Iris pigment epithelial cell (primary cell): ENCODE data around the gene TEK.
A peak's percentile ranks its signal among the peaks of the same experiment; 100 is the strongest.
"Not testable (repeated sequence)": the region's sequence is repeated elsewhere in the genome, so short reads cannot be mapped to it uniquely, and the experiment has no call there.

Experiments used
- DNase-seq: peaks from one replicate; pipeline ENCODE4 v3.0.0-alpha.2; 2011; ENCODE audit warnings: low read depth

TEK gene

DNA sequence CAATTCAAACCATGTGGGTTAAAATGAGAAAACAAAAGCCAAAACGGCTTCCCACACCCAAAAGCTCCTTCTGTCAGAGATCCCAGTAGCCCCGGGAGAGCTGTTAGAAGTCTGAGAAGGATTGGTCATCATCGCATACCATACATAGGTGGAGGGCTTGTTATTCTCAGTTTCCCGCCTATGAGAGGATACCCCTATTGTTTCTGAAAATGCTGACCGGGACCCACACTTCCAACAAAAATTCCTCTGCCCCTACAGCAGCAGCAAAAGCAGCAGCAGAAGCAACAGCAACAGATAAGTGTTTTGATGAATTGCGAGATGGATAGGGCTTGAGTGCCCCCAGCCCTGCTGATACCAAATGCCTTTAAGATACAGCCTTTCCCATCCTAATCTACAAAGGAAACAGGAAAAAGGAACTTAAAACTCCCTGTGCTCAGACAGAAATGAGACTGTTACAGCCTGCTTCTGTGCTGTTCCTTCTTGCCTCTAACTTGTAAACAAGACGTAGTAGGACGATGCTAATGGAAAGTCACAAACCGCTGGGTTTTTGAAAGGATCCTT, at the start of gene TEK:
TSS of gene TEK (plus strand) at position 245 of the 561 bp plus-strand sequence. CDS start 366 bp downstream, outside the sequence.
- DNase-seq: peak; percentile 53

GRCh38 chr9:27059412-27059811, 49.6 kb upstream of the TEK start:
- no peak for DNase-seq

DNA sequence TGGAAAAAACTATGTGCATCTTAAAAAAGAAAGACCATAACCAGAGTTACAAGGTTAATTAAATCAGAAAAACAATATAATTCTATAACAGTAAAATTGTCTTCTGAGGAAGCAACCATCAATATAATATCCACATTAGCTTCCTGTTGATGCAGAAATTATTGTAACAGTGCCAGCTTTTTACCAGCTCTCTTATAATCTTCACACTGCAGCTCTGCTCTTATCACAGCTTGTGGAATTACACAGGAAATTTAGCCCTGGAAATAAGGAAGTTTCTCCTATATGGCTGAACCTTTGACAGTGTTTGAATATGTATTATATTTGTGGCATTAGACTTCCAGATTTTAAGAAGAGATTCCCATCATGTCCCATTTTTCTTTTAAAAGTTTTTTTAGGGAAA, 49.1 kb upstream of the TEK start:
- DNase-seq: peak; percentile 14

DNA sequence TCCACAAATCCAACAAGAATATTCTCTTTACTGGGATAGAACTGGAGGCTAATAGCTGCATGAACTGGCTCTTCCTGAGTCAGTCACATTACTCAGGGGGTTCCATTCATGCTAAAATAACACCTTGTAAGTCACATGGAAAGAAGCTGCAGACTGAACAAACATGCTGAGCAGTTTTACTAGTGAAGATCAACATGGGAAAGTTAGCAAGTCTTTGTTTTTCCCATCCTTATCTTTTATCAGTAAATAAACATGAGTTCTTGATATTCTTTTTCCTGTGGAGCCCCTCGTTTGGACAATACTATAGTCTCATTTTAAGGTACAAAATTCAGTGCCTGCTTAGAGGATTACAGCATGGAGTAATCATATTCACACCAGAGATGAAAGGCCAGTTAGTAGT, 43.7 kb upstream of the TEK start:
- no peak for DNase-seq

GRCh38 chr9:27073841-27074728, 34.9 kb upstream of the TEK start:
- peak; percentile 30 for DNase-seq

- no peak for DNase-seq
These were observed 30.3 kb upstream of the TEK start for GRCh38 chr9:27078685-27079084.

DNA sequence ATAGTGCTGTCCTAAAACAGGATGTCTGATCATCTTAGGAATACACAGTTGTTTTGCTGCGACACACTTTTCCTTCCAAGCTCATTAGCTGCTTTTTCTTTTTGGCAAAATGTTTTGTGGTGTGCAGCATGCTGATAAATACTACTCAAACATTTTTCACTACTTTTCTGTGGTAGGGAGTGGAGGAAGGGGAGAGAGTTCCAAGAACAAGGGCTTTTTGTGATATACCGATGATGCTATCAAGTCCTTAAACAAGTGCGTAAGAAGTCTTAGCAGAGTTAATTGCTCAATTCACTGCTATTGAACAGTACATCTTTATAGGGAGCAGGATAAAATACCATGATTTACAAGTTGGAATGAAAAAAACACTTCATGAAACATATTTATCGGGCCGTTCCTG, 23.6 kb upstream of the TEK start:
- DNase-seq: no peak

- peak; percentile 87 for DNase-seq
These were observed 22.0 kb upstream of the TEK start for GRCh38 chr9:27086818-27087680.

- peak; percentile 91 for DNase-seq
These were observed 20.0 kb upstream of the TEK start for GRCh38 chr9:27088981-27089380.

GRCh38 chr9:27089706-27090105, 19.3 kb upstream of the TEK start:
- no peak for DNase-seq

DNA sequence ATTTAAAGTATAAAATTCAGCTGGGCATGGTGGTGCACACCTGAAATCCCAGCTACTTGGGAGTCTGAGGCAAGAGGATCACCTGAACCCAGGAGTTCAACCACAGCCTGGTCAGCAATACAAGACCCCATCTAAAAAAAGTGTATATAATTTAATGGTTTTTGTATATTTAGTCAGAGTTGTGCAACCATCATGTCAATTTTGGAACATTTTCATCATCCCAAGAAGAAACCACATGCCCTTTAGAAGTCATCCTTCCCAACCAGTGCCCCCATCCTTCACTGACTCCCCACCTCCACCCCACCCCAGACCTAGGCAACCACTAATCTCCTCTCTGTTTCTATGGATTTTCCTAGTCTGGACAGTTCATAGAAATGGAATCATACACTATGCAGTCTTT, 18.8 kb upstream of the TEK start:
- peak; percentile 28 for DNase-seq

GRCh38 chr9:27090711-27091110, 18.3 kb upstream of the TEK start:
- peak; percentile 5 for DNase-seq

DNA sequence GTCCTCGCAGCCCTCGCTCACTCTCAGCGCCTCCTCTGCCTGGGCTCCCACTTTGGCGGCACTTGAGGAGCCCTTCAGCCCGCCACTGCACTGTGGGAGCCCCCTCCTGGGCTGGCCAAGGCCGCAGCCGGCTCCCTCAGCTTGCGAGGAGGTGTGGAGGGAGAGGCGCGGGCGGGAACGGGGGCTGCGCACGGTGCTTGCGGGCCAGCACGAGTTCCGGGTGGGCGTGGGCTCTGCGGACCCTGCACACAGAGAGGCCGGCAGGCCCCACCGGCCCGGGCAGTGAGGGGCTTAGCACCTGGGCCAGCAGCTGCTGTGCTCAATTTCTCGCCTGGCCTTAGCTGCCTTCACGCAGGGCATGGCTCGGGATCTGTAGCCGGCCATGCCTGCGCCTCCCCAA, 16.5 kb upstream of the TEK start:
- not testable (repeated sequence) for DNase-seq

DNA sequence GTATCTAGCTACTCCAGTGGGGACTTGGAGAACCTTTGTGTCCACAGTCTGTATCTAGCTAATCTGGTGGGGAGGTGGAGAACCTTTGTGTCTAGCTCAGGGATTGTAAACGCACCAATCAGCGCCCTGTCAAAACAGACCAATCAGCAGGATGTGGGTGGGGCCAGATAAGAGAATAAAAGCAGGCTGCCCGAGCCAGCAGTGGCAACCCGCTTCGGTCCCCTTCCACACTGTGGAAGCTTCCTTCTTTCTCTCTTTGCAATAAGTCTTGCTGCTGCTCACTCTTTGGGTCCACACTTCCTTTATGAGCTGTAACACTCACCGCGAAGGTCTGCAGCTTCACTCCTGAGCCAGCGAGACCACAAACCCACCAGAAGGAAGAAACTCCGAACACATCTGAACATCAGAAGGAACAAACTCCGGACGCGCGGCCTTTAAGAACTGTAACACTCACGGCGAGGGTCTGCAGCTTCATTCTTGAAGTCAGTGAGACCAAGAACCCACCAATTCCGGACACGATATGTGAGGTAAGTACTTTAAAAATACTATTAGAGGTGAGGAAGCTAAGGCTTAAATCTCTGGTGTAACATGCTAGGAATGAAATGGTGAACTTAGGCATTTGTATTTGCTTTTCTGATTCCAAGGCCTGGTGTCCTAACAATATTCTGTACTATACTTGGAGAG, 15.5 kb upstream of the TEK start:
- not testable (repeated sequence) for DNase-seq

DNA sequence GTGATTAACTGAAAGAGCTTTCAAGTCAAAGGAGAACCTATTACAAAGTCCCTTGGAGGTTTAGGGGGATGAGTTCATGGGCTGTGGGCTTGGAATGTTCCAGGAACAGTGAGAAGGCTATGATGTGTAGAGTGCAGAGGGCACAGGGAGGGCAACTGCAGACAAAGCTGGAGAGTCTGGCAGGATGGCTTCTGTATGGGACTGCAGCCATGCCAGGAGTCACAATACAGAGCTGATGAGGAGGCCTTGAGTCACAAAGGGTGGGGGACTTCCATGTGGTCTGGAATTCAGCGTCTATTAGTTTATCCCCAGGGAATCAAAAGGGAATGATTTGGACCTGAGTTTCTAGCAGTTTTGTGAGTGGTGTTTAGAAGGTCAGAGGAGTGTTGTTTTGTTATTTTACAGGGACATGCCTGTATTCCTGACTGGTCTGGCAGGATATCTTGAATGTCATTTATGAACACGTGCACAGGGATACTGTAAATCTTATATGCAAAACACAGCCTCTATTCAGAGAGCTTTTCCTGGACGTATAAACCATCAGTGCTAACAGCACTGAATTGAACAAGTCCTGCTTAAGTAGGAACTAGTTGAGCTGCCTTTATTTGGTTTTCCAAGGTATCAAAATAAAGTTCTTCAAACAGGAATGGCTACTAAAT, 14.3 kb upstream of the TEK start:
- peak; percentile 66 for DNase-seq

DNA sequence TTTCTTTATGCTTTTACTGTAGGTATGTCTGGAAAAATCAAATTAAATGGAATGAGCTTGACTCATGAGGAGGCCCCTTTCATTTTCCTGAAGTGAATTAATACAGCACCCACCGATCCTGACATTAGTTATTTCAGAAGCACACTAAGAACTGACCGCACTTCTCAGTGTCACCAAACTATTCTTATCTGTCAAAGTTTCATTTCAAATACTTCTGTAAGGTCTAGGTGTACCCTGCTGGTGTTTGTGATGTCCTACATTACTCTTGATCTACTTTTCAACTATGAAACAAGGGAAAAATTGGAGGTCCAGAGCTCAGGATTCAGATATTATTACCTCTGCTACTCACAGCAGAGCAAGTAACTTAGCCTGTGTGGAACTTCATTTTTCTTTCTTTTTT, 1.8 kb upstream of the TEK start:
- no peak for DNase-seq

DNA sequence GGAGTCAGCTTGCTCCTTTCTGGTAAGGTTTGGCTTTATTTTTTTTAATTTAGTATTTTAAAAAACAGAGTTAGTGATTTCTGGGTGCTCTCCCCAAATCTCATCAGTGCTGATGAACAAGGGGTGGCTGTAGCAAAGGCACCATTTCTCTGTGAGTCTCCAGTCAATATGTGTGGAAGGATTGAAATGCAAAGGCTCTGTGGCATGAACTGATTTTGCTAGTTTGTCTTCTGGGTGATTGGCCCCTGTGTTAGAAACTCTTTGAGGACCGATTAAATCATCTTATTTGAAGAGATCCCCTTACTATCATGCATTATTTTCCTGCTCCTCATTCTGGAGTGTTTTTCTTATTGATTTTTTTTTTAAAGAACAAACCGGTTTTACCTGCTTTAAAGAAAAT, 596 bp downstream of the TEK start:
- DNase-seq: no peak

GRCh38 chr9:27110181-27110580, 1.2 kb downstream of the TEK start:
- no peak for DNase-seq

GRCh38 chr9:27112235-27112634, 3.2 kb downstream of the TEK start:
- no peak for DNase-seq

DNA sequence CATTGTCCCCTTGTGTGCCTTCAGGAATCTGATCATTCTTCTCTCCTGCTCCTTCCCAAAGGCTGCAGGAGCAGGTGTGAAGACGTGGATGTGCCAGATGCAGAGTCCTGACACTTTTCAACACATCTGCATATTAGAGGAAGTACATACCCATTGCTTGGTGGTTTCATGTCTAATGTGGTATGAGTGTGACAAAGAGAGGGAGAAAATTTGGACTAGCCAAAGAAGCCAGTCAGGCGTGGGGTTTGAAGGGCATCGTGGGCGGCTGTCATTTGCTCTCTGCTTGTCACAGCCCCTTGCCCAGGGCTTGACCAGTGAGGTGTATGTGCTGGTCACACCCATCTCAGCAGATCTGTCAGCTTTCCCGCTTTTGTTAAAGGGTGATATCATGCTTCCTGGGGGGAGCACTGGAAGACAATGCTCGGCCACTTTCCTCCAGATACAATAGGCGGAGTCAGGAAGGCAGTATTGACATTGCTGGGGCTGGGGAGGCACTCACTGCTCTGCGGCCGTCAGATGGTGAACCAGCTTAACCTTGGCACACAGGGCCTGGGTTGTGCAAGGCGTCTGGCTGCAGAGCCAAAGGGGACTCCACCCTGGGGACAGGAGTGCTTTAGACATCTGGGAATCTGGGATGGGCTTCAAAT, 8.6 kb downstream of the TEK start:
- peak; percentile 48 for DNase-seq

- DNase-seq: peak; percentile 77
These were observed 9.9 kb downstream of the TEK start for GRCh38 chr9:27118916-27119315.
